ENCODE data around the gene CGN.

CGN gene

DNA sequence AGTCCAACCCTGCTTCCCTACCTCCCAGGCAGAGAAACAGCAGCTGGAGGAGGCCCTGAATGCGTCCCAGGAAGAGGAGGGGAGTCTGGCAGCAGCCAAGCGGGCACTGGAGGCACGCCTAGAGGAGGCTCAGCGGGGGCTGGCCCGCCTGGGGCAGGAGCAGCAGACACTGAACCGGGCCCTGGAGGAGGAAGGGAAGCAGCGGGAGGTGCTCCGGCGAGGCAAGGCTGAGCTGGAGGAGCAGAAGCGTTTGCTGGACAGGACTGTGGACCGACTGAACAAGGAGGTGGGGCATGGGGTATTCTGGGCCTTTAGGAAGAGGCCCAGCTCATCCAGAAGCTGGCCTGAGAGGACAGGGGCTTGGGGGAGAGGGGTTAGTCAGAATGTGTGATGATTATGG is 19.3 kb downstream of the CGN start:
- Histone ChIP-seq H2BK5ac (ENCODE audit: low read depth, low read length, poor library complexity, severe bottlenecking) (no peak overlapping the region), H3K27me3 (ENCODE audit: control insufficient read depth in 1 of 2, insufficient read depth in 1 of 2, low read length in 2 of 2) (peaks cover 0 to 22% of the 10 kb centered on the region in 2 experiments), H3K4ac (ENCODE audit: low read depth in 1 of 2, low read length in 2 of 2) (peak overlapping the region in 1 of 2 experiments; percentile 46), H3K27ac (ENCODE audit: low read length, poor library complexity, severe bottlenecking) (no peak overlapping the region), H4K91ac (ENCODE audit: low read length) (no peak overlapping the region), H2BK15ac (ENCODE audit: low read depth, poor library complexity, severe bottlenecking) (no peak overlapping the region), H3K4me3 (ENCODE audit: insufficient read depth in 1 of 2, low read depth in 1 of 2, low read length in 2 of 2) (no peak overlapping the region), H3K4me1 (ENCODE audit: control insufficient read depth, insufficient read depth, low read depth, low read length) (peaks cover 6% of the 10 kb centered on the region), H3K4me2 (ENCODE audit: low read length, poor library complexity, severe bottlenecking) (no peak overlapping the region), H3K14ac (ENCODE audit: low read length in 2 of 2) (no peak overlapping the region), H3K9me3 (ENCODE audit: control insufficient read depth, low read length) (no peaks in the 10 kb centered on the region), H3K36me3 (ENCODE audit: control insufficient read depth in 1 of 2, insufficient read depth in 2 of 2, low read depth in 1 of 2, low read length in 2 of 2) (no peaks in the 10 kb centered on the region), H3K18ac (ENCODE audit: low read depth in 1 of 2, low read length in 2 of 2) (no peak overlapping the region), H2BK12ac (ENCODE audit: low read length in 2 of 2) (no peak overlapping the region), H3K79me1 (replicated peaks; ENCODE audit: low read length, poor library complexity, severe bottlenecking) (no peaks in the 10 kb centered on the region), H4K8ac (ENCODE audit: low read length) (no peak overlapping the region), H2AK5ac (ENCODE audit: low read length, severe bottlenecking) (no peak overlapping the region), H2BK120ac (ENCODE audit: low read depth, low read length) (no peak overlapping the region), H2AFZ (ENCODE audit: low read depth, low read length) (no peak overlapping the region), H3K9ac (ENCODE audit: low read length) (no peak overlapping the region), H3K23ac (ENCODE audit: low read length in 2 of 2) (no peak overlapping the region)
- no peak for DNase-seq
- 88% methylated on average over 11 of the region's 11 CpGs for WGBS

- 82% methylated on average over 8 of the region's 10 CpGs for WGBS
- Histone ChIP-seq H2AFZ (ENCODE audit: low read depth, low read length) (no peak overlapping the region), H2BK5ac (ENCODE audit: low read depth, low read length, poor library complexity, severe bottlenecking) (no peak overlapping the region), H3K4me1 (ENCODE audit: control insufficient read depth, insufficient read depth, low read depth, low read length) (peaks cover 11% of the 10 kb centered on the region), H4K8ac (ENCODE audit: low read length) (no peak overlapping the region), H3K14ac (ENCODE audit: low read length in 2 of 2) (no peak overlapping the region), H2BK15ac (ENCODE audit: low read depth, poor library complexity, severe bottlenecking) (no peak overlapping the region), H3K27ac (ENCODE audit: low read length, poor library complexity, severe bottlenecking) (no peak overlapping the region), H3K4ac (ENCODE audit: low read depth in 1 of 2, low read length in 2 of 2) (no peak overlapping the region), H2BK120ac (ENCODE audit: low read depth, low read length) (no peak overlapping the region), H3K9me3 (ENCODE audit: control insufficient read depth, low read length) (no peaks in the 10 kb centered on the region), H3K18ac (ENCODE audit: low read depth in 1 of 2, low read length in 2 of 2) (no peak overlapping the region), H2AK5ac (ENCODE audit: low read length, severe bottlenecking) (no peak overlapping the region), H3K79me1 (replicated peaks; ENCODE audit: low read length, poor library complexity, severe bottlenecking) (no peaks in the 10 kb centered on the region), H3K27me3 (ENCODE audit: control insufficient read depth in 1 of 2, insufficient read depth in 1 of 2, low read length in 2 of 2) (peaks cover 0 to 21% of the 10 kb centered on the region in 2 experiments), H3K9ac (ENCODE audit: low read length) (no peak overlapping the region), H3K23ac (ENCODE audit: low read length in 2 of 2) (no peak overlapping the region), H2BK12ac (ENCODE audit: low read length in 2 of 2) (no peak overlapping the region), H3K36me3 (ENCODE audit: control insufficient read depth in 1 of 2, insufficient read depth in 2 of 2, low read depth in 1 of 2, low read length in 2 of 2) (no peaks in the 10 kb centered on the region), H4K91ac (ENCODE audit: low read length) (no peak overlapping the region), H3K4me2 (ENCODE audit: low read length, poor library complexity, severe bottlenecking) (no peak overlapping the region), H3K4me3 (ENCODE audit: insufficient read depth in 1 of 2, low read depth in 1 of 2, low read length in 2 of 2) (no peak overlapping the region)
- DNase-seq: no peak
Measured at GRCh38 chr1:151533870-151534269, 22.7 kb downstream of the CGN start.

- Histone ChIP-seq H3K9ac (ENCODE audit: low read length) (no peak overlapping the region), H3K14ac (ENCODE audit: low read length in 2 of 2) (no peak overlapping the region), H3K9me3 (ENCODE audit: control insufficient read depth, low read length) (no peaks in the 10 kb centered on the region), H3K4me2 (ENCODE audit: low read length, poor library complexity, severe bottlenecking) (no peak overlapping the region), H3K4me3 (ENCODE audit: insufficient read depth in 1 of 2, low read depth in 1 of 2, low read length in 2 of 2) (no peak overlapping the region), H3K27me3 (ENCODE audit: control insufficient read depth in 1 of 2, insufficient read depth in 1 of 2, low read length in 2 of 2) (peaks cover 0 to 12% of the 10 kb centered on the region in 2 experiments), H2BK15ac (ENCODE audit: low read depth, poor library complexity, severe bottlenecking) (no peak overlapping the region), H2BK120ac (ENCODE audit: low read depth, low read length) (no peak overlapping the region), H4K8ac (ENCODE audit: low read length) (no peak overlapping the region), H2AK5ac (ENCODE audit: low read length, severe bottlenecking) (no peak overlapping the region), H4K91ac (ENCODE audit: low read length) (no peak overlapping the region), H3K79me1 (replicated peaks; ENCODE audit: low read length, poor library complexity, severe bottlenecking) (no peaks in the 10 kb centered on the region), H3K4ac (ENCODE audit: low read depth in 1 of 2, low read length in 2 of 2) (no peak overlapping the region), H3K36me3 (ENCODE audit: control insufficient read depth in 1 of 2, insufficient read depth in 2 of 2, low read depth in 1 of 2, low read length in 2 of 2) (no peaks in the 10 kb centered on the region), H2BK12ac (ENCODE audit: low read length in 2 of 2) (no peak overlapping the region), H2BK5ac (ENCODE audit: low read depth, low read length, poor library complexity, severe bottlenecking) (no peak overlapping the region), H2AFZ (ENCODE audit: low read depth, low read length) (no peak overlapping the region), H3K4me1 (ENCODE audit: control insufficient read depth, insufficient read depth, low read depth, low read length) (peaks cover 18% of the 10 kb centered on the region), H3K18ac (ENCODE audit: low read depth in 1 of 2, low read length in 2 of 2) (no peak overlapping the region), H3K23ac (ENCODE audit: low read length in 2 of 2) (no peak overlapping the region), H3K27ac (ENCODE audit: low read length, poor library complexity, severe bottlenecking) (no peak overlapping the region)
- peak; percentile 62 for DNase-seq
- WGBS: 65% methylated on average over 11 of the region's 12 CpGs
Measured at GRCh38 chr1:151534662-151535278, 23.6 kb downstream of the CGN start.

- WGBS: 84% methylated on average over 6 of the region's 6 CpGs
- Histone ChIP-seq H2AK5ac (ENCODE audit: low read length, severe bottlenecking) (peak overlapping the region; percentile 61), H3K27ac (ENCODE audit: low read length, poor library complexity, severe bottlenecking) (no peak overlapping the region), H3K14ac (ENCODE audit: low read length in 2 of 2) (no peak overlapping the region), H3K18ac (ENCODE audit: low read depth in 1 of 2, low read length in 2 of 2) (no peak overlapping the region), H3K23ac (ENCODE audit: low read length in 2 of 2) (no peak overlapping the region), H3K9me3 (ENCODE audit: control insufficient read depth, low read length) (no peaks in the 10 kb centered on the region), H3K9ac (ENCODE audit: low read length) (no peak overlapping the region), H3K4me3 (ENCODE audit: insufficient read depth in 1 of 2, low read depth in 1 of 2, low read length in 2 of 2) (no peak overlapping the region), H3K36me3 (ENCODE audit: control insufficient read depth in 1 of 2, insufficient read depth in 2 of 2, low read depth in 1 of 2, low read length in 2 of 2) (no peaks in the 10 kb centered on the region), H2BK15ac (ENCODE audit: low read depth, poor library complexity, severe bottlenecking) (no peak overlapping the region), H2BK5ac (ENCODE audit: low read depth, low read length, poor library complexity, severe bottlenecking) (no peak overlapping the region), H3K4me1 (ENCODE audit: control insufficient read depth, insufficient read depth, low read depth, low read length) (peaks cover 16% of the 10 kb centered on the region), H3K27me3 (ENCODE audit: control insufficient read depth in 1 of 2, insufficient read depth in 1 of 2, low read length in 2 of 2) (peaks cover 0 to 6% of the 10 kb centered on the region in 2 experiments), H3K4ac (ENCODE audit: low read depth in 1 of 2, low read length in 2 of 2) (no peak overlapping the region), H3K79me1 (replicated peaks; ENCODE audit: low read length, poor library complexity, severe bottlenecking) (no peaks in the 10 kb centered on the region), H2BK12ac (ENCODE audit: low read length in 2 of 2) (no peak overlapping the region), H4K91ac (ENCODE audit: low read length) (no peak overlapping the region), H2AFZ (ENCODE audit: low read depth, low read length) (no peak overlapping the region), H3K4me2 (ENCODE audit: low read length, poor library complexity, severe bottlenecking) (no peak overlapping the region), H2BK120ac (ENCODE audit: low read depth, low read length) (no peak overlapping the region), H4K8ac (ENCODE audit: low read length) (no peak overlapping the region)
- no peak for DNase-seq
Measured at GRCh38 chr1:151535326-151536271, 24.4 kb downstream of the CGN start.

Measured in mesenchymal stem cell (in vitro differentiated cells and primary cell).